NCI-H748 (cell line): ENCODE measurements around the gene NXN.
"Not testable (repeated sequence)": the region's sequence is repeated elsewhere in the genome, so short reads cannot be mapped to it uniquely, and the experiment has no call there.

Source experiments
- DNase-seq: peaks from one replicate; lab custom pipeline; 2025; ENCODE audit not compliant: unreplicated experiment; lab: John Stamatoyannopoulos, UW

The NXN gene

DNA sequence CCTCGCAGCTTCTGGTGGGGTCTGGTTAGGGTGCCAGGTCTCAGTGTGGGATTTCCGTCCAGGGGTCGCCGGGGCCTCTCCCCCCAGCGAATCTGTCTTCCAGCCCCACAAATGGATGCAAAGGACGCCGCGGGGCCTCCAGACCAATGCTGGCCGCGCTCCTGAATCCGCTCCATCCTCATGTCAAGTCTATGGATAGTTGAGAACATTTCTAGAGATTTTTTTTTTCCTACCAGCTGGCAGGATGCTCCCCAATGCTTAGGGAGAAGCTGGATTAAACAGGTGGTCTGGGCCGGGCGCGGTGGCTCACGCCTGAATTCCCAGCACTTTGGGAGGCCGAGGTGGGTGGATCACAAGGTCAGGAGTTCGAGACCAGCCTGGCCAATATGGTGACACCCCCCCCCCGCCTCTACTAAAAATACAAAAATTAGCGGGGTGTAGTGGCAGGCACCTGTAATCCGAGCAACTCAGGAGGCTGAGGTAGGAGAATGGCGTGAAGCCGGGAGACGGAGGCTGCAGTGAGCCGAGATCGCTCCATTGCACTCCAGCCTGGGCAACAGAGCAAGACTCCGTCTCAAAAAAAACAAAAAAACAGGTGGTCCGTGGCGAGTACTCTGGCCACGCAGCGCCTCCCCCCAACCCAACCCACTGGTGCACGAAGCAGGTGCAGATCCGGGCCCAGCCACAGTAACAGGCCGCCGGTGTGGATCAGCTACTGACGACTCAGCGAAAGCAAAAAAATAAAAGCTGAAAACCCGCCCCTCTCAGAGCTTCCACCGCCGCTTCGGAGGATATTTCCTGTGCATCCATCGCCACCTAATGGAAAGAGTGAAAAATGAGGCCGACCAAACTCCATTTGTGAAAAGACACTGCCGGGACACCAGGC, 1.1 kb upstream of the NXN start:
- DNase-seq, result peak; percentile 93

DNA sequence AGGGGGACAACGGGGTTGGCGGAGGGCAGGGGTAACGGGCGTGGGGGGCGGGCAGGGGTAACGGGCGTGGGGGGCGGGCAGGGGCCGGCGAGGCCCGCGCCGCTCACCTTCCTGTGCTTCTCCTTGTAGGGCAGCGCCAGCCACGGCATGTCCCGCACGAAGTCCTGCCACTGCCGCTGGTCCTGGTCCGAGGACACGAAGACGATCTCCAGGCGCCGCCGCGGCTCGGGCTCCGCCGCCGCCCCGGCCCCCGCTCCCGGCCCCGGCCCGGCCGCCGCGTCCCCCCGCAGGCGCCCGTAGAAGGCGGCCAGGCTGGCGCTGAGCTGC, 401 bp downstream of the NXN start:
- no peak for DNase-seq

DNA sequence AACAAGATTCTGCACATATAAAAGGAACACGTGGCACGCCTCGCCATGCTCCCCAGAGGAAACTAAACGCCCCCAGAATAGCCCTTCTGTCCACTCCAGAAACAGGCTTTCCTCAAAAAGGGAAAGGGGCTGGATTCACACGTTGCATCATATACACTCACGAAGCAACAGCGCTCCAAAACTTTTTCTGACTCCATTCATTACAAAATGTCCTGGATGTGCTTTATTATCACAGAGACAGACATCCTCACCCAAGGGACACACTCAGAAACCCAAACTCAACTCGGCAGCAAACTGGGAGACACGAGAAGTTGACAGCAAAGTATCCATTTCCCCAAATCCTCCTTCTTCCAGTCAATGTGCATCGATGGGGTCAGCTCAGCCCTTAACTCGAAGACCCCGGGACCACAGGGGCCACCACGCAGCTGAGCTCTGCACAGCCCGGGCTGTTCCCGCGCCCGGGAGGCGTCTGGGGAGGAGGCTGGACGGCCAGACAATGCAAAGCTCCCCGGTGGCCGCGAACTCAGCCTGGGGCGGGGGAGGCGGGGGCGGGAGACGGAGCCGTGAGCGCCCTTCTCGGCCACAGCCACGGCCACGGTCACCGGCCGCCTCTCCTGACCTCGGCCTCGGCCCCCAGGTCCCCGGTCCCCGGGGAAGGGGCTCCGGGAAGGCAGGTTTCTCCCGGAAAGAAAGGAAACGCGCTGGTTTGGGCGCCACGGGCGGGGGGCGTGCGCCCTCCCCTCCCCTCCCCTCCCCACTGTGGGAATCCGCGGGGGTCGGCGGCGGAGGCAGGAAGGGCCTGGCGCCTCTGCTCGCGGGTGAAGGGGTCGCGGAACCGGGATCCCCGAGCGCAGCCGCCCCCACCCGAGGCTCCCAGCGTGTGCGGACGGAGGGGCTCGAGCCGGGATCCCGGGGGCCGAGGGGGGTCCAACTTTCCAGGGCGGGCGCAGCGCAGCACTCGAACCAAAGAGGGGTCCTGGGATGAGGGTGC, 1.2 kb downstream of the NXN start:
- peak; percentile 41 for DNase-seq

DNA sequence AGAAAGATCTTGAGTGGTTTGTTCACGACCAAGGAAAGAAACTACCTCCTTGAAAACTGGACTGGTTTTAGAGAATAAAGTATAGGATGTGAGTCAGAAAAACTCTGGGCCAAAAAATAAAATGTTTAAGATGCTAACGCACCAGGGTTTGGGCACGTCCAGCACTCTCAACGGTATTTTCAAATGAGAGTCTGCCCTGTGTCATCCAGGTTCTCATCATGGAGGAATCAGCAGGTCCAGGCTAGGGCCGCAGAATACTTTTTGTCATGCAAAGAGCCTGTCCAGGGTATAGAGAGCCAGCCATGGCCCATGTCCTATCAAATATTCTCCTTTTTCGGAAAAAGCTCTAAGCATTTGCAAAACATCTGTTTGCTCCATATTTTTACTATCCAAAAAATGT, 2.4 kb downstream of the NXN start:
- DNase-seq, result no peak

DNA sequence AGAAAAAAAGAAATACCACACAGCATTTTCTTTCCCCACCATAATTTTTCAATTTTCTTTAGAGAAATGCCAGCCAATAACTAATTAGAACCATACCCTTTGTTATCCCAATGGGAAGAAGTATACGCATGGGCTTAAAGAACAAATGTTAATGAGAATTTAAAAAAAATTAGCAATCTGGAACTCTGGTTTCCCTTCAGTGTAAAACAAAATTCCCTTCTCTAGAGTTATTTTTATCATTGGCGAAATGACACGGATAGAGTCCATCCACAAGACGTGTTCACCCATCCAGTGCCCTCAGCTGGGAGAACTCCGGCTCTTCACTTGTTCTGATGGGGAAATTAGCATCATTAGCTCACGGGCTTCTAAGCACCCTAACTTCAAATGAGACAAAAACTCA, 3.3 kb downstream of the NXN start:
- no peak for DNase-seq

DNA sequence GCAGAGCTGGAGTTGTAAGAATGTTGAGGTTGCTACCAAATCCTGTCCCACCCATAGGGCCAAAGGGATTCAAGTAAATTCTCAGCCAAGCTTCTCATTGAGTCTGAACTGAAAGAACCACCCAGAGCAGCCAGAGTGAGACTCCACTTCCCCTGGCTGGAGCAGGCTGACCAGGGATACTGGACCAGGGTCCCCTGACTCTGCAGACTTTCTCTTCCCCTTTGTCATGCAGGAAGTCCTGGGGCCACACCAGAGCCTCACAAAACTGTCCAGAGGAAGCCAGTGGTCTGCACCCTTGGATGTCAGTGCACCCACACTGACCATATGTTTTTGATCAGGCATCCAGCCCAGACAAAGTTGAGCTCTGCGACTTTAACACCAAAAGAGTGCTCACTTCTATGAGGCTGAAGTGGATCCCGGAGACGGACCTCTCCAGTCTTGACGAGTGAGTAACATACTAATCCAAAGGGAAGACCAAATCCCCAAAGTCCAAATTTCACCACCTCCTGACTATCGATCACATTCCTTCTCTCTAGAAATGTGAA, 4.1 kb downstream of the NXN start:
- DNase-seq, result no peak

DNA sequence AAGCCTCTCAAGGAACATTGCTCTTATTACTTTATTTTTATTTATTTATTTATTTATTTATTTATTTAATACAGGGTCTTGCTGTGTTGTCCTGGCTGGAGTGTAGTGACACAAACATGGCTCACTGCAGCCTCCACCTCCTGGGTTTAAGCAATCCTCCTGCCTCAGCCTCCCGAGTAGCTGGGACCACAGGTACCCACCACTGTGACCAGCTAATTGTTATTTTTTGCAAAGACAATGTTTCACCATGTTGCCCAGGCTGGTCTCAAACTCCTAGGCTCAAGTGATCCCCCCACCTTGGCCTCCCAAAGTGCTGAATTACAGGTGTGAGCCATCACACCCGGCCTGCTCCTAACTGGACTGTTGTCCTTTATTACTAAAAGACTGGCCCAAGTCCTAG, 4.8 kb downstream of the NXN start:
- DNase-seq, result not testable (repeated sequence)

DNA sequence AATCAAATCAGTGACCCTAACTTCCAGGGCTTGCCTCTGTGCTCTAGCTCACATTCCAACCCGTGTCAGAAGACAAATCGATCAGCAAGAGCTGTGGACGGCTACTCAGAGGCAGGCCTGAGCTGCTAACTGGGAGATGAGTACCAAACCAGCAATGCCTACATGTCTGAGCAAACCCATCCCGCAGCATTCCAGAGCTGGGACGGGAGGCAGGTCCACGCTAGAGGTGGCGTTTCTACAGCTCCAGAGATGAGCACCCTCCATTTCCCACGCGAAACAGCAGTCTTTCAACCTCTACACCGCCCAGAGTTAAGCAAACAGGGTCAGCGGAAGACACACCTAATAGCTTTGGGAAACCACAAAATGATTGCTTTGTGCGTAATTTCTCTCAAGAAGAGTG, 6.5 kb downstream of the NXN start:
- DNase-seq, result no peak

DNA sequence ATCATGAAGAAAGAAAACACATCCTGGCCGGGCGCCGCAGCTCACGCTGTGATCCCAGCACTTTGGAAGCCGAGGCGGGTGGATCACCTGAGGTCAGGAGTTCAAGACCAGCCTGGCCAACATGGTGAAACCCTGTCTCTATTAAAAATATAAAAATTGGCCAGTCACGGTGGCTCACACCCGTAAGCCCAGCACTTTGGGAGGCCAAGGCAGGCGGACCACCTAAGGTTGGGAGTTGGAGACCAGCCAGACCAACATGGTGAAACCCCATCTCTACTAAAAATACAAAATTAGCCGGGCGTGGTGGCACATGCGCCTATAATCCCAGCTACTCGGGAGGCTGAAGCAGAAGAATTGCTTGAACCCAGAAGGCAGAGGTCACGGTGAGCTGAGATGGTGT, 7.7 kb downstream of the NXN start:
- DNase-seq, result not testable (repeated sequence)

DNA sequence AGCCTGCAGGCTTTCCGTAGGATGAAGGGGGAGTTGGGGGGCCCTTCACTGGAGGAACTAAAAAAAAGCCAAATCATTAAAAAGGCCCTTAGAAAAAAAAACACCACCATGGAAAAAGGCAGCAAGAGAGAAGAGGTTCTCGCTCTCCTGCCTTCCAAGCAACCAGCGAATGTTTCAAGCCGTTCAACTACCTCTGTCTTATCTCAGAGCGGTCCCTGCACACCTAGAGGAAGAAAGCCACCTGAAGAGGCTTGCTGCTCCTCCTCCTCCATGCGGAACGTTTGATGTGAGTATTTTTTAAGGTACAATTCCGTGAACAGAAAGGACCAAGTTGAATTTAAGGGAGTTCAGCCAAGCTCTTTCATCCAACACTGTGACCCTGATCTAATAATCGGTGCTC, 9.2 kb downstream of the NXN start:
- DNase-seq, result no peak

DNA sequence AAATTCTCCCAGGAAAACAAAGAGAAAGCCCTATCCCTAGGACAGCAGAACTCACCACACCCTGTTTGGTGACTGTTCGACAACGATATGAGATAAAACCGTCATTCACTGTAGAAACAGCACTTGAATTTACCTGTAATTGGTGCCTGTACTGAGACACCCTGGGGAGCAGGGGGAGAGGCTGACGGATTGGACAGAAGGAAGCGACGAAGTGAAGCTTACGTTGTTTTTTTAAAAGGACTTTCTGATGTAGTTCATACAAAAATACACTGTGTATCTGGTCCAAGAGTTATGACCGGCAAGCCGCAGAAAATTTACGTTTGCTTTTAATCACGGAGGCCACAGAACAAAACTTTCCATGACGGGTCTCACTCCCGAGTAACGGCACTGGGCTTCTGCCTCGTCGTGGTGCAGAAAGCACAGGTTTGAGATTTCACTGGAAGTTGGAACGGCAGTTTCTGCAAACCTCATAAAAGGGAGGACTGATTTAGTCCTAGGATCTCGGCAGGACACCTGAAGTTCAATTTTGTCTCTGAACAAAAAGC, 9.7 kb downstream of the NXN start:
- DNase-seq, result peak; percentile 81

DNA sequence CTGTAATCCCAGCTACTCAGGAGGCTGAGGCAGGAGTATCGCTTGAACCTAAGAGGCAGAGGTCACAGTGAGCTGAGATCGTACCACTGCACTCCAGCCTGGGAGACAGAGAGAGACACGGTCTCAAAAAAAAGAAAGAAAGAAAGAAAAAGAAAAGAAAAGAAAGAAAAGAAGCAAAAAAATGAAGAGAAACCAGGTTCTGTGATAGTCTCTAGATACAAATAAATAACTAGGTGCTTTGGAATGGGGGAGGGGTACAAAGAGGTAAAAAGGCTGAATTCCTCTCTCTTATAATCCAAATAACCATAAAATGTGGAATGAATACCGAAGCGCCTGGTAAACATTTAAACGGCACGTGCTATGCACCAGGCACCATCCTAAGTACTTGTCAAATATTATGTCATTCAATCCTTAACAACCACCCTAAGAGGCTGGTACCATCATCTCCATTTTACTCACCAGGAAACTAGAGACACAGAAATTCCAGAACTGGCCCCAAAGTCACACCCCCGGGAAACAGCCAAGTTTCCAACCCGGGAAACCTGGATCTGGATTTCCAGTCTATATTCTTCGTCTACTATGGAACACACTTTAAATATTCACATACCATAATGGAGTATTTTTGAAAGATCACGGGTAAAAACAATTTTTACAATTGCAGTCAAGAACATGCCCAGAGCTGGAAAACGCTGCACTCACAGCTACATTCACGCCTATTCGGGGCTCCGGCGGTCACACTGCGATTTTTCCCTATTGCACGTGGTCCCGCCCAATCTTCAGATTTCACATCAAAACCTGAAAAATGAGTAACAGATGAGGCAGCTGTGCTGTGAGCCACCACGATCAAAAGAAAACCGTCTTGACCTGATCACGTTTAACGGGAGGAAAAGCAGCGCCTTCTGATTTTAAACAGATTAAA, 10.5 kb downstream of the NXN start:
- DNase-seq, result peak; percentile 82

DNA sequence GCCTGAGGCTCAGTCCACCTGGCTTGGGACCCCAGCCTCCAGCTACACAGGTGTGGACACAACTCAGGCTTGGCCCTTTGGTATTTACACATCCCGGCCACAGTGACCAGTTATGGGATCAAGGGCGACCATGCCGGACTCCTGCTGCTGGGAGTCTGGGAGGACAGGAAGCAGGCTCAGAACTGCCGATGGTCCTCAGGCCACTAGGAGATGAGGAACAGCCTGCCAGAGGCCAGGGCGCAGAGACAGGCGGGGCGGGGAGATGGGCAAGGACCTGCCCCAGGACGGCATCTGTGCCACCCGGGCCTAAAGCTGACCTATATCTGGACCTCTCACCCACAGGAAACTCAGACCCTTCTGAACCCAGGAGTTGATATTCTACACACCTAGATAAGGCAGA, 12.5 kb downstream of the NXN start:
- no peak for DNase-seq

DNA sequence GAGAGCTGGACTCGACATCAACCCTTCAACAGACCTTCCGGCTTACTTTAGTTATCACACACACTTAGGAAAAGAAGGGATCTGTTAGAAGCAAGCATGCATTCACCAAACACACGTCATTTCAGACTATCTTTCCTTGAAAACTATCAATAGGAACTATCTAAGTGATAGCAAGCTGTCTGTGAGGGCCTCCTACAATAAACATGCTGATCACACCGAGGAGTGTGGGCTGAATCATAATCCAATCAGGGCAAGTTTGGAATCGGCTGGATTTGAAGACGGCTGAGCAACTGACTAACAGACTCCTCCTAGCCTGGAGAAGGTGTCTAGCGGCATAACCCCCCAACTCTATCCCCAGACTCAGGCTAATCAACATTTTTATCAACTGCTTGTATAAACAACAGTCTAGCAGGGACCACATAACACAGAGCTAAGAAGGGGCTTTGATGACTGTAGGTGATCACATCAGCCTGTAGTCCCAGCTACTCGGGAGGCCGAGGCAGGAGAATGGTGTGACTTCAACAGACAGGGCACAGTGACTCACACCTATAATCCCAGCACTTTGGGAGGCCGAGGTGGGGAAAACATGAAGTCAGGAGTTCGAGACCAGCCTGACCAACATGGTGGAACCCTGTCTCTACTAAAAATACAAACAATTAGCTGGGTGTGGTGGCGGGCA, 14.1 kb downstream of the NXN start:
- no peak for DNase-seq

DNA sequence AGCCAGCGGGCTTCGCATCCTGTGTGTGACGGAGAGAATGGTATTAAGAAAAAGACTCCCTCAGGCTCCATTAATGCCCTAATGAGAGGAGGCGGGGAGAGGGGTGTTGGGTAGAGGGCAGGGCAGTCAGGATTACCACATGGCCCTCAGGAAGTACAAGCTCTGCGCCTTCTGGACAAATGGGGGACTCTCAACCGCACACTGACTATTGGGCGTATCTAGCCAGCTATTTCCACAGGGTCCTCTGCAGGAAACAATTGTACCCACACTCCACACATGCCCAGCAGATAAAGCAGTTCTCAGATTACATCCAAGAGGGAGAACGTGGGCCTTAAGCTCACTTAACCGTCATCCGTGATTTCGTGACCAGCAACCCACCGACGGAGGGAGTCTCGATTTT, 14.7 kb downstream of the NXN start:
- DNase-seq, result peak; percentile 54

DNA sequence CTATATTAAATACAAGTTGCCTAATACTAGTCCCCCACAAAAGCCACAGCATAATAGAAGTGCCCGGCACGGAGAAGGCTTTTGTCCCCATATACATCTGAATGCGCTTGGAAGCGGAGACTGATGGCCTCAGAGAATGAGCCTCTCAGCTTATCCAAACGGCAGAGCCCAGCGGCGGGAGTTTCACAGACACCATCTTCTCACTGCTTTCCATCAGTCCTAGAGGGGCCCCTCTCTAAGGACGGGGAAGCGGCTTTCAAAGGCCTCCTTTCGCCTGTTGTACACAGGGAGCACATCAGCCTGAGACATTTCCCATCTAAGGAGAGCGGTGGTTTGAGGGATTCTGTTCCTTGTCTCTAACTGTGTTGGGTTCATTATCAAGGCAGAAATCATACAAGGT, 16.9 kb downstream of the NXN start:
- DNase-seq, result no peak

DNA sequence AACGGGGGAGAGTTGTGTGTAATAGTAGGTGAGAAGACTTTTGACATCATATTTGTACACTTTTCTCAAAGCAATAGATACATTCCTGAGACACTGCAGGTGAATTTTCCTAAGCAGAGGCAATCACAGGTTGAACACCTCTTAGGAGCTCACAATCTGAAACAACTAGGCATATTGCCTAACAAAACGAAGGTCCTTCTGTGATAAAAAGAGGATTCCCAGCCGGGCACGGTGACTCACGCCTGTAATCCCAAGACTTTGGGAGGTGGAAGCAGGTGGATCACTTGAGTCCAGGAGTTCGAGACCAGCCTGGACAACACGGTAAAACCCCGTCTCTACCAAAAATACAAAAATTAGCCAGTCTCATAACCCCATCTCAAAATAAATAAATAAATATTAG, 17.4 kb downstream of the NXN start:
- DNase-seq, result no peak

DNA sequence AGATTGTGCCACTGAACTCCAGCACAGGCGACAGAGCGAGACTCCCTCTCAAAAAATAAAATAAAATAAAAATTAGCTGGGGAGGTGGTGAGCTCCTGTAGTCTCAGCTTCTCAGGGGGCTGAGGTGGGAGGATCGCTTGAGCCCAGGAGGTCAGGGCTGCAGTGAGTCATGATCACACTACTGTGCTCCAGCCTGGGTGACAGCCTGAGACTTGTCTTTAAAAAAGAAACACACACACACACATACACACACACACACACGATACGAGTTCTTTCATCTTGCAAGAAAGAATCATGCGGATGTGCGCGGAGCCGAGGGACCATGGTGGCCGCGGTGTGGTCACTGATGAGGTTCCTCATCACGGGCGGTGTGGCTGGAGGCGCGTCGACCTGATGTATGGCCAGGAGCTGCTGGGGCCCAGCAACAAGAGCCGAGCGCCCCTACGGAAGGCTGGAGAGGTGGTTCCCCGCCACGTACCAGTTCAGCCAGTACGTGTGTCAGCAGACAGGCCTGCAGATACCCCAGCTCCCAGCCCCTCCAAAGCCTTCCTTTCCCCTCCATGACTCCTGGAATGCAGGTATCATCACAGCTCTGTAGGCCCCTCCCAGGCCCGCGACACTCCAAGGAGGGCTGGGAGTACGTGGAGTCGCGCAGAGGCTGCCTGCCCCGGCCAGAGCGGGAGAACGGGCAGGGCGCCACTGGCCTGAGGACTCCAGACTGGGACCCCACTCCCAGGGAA, 20.7 kb downstream of the NXN start:
- no peak for DNase-seq

DNA sequence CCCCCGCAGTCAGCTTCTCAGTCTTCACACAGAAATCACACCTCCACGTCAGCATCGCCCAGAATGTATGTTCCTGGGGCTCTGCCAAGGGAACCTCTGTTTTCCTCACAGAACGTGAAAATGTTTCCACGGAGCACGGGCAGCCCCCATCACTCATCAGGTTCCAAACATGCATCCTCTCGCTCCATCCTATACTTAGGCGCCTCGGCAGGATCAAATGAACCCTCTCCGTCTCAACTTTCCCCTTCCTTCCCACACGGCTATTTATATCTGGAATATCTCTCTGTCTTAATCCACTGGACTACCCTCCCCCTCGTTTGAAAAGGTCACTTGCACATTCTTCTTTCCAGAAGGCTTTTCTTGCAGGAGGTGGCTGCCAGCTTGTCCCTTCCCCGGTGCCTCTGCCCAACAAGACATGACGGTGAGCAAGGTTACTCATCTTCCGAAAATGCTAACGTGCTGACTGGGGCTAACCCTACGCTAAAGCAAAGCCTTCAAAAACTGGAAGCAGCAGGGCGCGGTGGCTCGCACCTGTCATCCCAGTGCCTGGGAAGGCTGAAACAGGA, 21.6 kb downstream of the NXN start:
- DNase-seq, result no peak
